Colonic mucosa (tissue), 4 donors: ENCODE results near the gene TMEM117. TPM values are rescaled to one million over a fixed set of nuclear protein-coding genes. Genes with fewer than 3 reads are reported as not detected.

Source experiments
- DNase-seq: peaks from one replicate; pipeline ENCODE4 v3.0.0-alpha.2; 2020
- H3K27ac ChIP-seq: fragments of 200-600 bp; one replicate; pipeline ENCODE4 v1.8.0; 2021
- H3K27me3 ChIP-seq: fragments of 200-600 bp; one replicate; pipeline ENCODE4 v1.8.0; 2021
- H3K36me3 ChIP-seq: fragments of 200-600 bp; one replicate; pipeline ENCODE4 v1.8.0; 2021
- H3K4me1 ChIP-seq: fragments of 200-600 bp; one replicate; pipeline ENCODE4 v1.8.0; 2021; ENCODE audit warnings: mild to moderate bottlenecking
- H3K4me3 ChIP-seq: fragments of 200-600 bp; one replicate; pipeline ENCODE4 v1.8.0; 2021
- H3K9ac ChIP-seq, 2 donors: one replicate each; pipeline ENCODE4 v1.7.0; 2013; ENCODE audit warnings: control low read depth in 2 of 2, low read depth in 2 of 2, low read length in 2 of 2
- H3K9me3 ChIP-seq: fragments of 200-600 bp; one replicate; pipeline ENCODE4 v1.8.0; 2021
- CTCF ChIP-seq: fragments of 200-600 bp; IDR thresholded peaks from one replicate; pipeline ENCODE4 v1.8.0; 2022; ENCODE audit warnings: antibody characterized with exemption, mild to moderate bottlenecking
- intact Hi-C: fragments of 100-400 bp; cut with DNase I; formaldehyde crosslinking; loops from one replicate; pipeline ENCODE4 v1.14.1; 2022
- total RNA-seq, 2 donors: library from RNA; stranded (reverse); fragmentation: NEBNext Ultra II Directional in 1 of 2; extraction: Animal tissue kit (Norgen Biotek cat#: 25700) in 1 of 2; gene quantifications; one replicate each; pipeline ENCODE4 v1.2.1, GENCODE V29; 2021
- donor health status: healthy.
- donor health status: DM: no; HTN: no; CAD: no.
- donor health status: DM: no; HTN: no; CAD: no.

Gene TMEM117
- total RNA-seq, 2 donors from 2014 or later = 7.4 to 8.0 TPM

- H3K9me3 ChIP-seq = no peaks in the 10 kb centered on the region
- H3K27me3 ChIP-seq = no peaks in the 10 kb centered on the region
Observed at GRCh38 chr12:44307506-44308168, 471.8 kb downstream of the TMEM117 start.

GRCh38 chr12:44313188-44313587 lies 477.3 kb downstream of the TMEM117 start:
- DNase-seq = no peak

More at GRCh38 chr12:44307506-44308168, 471.8 kb downstream of the TMEM117 start:
- TF ChIP-seq CTCF = no peak
- Histone ChIP-seq H3K4me1 (no peaks in the 10 kb centered on the region), H3K27ac (no peak overlapping the region), H3K4me3 (no peak overlapping the region), H3K9ac (no peak overlapping the region), H3K36me3 (no peaks in the 10 kb centered on the region)
- no peak for DNase-seq
- intact Hi-C loops = no loop called here

GRCh38 chr12:44314007-44314500 lies 478.2 kb downstream of the TMEM117 start:
- DNase-seq = no peak
- intact Hi-C loops = no loop called here
- H3K4me3 ChIP-seq = no peak overlapping the region
- no peak overlapping the region for H3K27ac ChIP-seq
- H3K9ac ChIP-seq = no peak overlapping the region
- no peaks in the 10 kb centered on the region for H3K36me3 ChIP-seq
- no peaks in the 10 kb centered on the region for H3K9me3 ChIP-seq
- TF ChIP-seq CTCF = no peak
- no peaks in the 10 kb centered on the region for H3K4me1 ChIP-seq
- no peaks in the 10 kb centered on the region for H3K27me3 ChIP-seq

More at GRCh38 chr12:44313188-44313587, 477.3 kb downstream of the TMEM117 start:
- intact Hi-C loops = no loop called here
- Histone ChIP-seq H3K27me3 (no peaks in the 10 kb centered on the region), H3K9ac (no peak overlapping the region), H3K36me3 (no peaks in the 10 kb centered on the region), H3K4me1 (no peaks in the 10 kb centered on the region), H3K27ac (no peak overlapping the region), H3K4me3 (no peak overlapping the region), H3K9me3 (no peaks in the 10 kb centered on the region)
- TF ChIP-seq CTCF = no peak

GRCh38 chr12:44317651-44318126 lies 481.8 kb downstream of the TMEM117 start:
- TF ChIP-seq CTCF = no peak
- intact Hi-C loops = no loop called here
- Histone ChIP-seq H3K9me3 (no peaks in the 10 kb centered on the region), H3K36me3 (no peaks in the 10 kb centered on the region), H3K4me1 (no peaks in the 10 kb centered on the region), H3K27me3 (no peaks in the 10 kb centered on the region), H3K4me3 (no peak overlapping the region), H3K9ac (no peak overlapping the region), H3K27ac (no peak overlapping the region)
- no peak for DNase-seq

GRCh38 chr12:44331269-44331668 lies 495.4 kb downstream of the TMEM117 start:
- no peak for DNase-seq
- Histone ChIP-seq H3K4me3 (no peak overlapping the region), H3K27me3 (no peaks in the 10 kb centered on the region), H3K27ac (no peak overlapping the region), H3K4me1 (no peaks in the 10 kb centered on the region), H3K36me3 (no peaks in the 10 kb centered on the region), H3K9me3 (no peaks in the 10 kb centered on the region), H3K9ac (no peak overlapping the region)
- TF ChIP-seq CTCF = no peak
- intact Hi-C loops = no loop called here
